NCI-H2029 (cell line): Measurements from ENCODE around the gene TRABD.
A peak's percentile ranks its signal among the peaks of the same experiment; 100 is the strongest.

Source experiments
- DNase-seq: peaks from one replicate; lab custom pipeline; 2025; lab: John Stamatoyannopoulos, UW

The TRABD gene

DNA sequence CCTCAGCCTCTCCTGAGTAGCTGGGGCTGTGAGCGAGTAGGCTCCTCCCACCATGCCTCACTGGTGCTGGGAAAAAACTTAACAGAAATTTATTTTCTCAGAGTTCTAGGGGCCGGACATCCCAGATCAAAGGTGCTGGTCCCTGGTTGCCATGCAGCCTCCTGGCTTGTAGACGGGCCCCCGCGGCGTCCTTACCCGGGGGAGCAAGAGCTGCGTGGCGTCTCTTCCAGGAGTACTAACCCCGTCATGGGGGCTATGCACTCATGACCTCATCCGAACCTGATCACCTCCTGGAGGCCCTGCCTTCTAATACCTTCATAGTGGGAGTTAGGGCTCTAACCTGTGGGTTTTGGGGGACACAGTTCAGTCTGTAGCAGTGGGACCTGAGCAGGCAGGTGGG lies 2.6 kb downstream of the TRABD start:
- DNase-seq: no peak

DNA sequence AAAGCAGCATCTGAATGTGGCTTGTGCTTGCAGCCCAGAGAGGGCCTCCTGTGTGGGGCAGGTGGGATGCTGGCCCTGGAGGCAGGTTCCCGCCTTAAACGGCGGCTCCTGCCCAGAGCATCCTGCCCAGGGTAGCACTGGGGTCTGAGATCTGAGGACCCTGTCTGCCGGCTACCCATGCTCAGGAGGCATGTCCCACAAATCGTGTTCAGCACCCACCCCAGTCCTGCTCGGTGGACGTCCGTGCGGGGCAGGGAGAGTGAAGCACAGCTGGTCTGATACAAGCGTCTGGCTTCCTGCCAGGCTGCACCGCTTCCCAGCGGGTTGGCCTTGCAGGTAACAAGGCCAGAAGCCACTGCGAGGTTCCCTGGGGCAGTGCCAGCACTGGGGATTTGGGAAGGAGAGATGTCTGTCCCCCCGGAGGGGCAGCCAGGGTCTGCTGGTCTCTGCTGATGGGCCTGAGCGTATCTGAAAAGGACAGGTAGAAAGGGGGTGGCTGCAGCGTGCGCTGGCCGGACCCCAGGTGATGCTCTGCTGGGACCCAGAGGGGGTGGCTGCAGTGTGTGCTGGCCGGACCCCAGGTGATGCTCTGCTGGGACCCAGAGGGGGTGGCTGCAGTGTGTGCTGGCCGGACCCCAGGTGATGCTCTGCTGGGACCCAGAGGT lies 3.6 kb downstream of the TRABD start:
- peak; percentile 16 for DNase-seq

DNA sequence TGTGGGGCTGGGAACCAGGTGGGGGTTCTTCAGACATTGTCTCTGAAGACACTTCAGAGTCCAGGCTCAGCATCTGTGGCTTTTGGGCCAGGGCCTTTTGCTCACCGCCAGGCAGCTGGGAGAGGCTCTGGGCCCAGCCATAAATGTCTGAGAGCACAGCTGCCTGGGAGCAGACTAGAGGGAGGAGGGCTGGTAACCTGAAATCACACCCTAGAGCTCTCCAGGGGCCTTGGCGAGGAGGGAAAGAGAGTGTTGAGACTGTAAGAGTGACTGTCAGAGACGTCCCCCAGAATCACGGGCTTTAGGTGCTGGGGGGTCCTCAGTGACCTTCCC lies 4.1 kb downstream of the TRABD start:
- DNase-seq: no peak

DNA sequence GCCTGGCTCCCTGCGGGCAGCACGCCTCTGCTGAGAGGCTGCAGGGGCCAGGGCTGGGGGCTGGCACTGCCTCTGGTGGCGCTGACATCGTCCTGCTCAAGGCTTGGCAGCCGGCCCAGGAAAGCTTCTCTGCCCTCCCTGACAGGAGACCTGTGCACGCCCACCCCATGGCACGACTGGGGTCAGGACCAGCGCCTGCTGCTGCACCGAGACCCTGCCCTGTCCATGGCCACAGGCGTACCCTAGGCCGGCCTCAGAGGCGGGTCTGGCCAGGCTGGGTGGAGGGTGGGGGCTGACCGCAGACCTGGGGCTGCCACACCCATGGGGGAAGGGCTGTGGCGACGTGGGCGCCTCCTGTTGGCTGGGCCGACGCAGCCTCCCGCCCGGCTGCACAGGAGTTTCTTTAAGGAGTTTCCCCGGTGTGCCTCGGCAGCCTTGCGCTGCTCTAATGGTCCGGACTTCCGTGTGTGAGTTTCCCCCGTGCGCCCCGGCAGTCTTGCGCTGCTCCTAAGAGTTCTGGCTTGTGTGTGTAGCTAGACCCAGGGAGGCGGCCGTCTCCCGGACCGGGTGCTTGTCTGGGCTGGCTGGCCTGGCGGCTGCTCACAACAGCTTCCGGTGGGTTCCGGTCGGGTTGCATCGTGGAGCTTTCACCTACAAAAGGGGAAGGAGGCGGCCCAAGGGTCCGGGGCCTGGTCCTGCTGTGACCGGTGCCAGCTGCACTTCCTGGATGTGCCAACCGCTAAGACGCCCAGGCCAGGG lies 4.6 kb downstream of the TRABD start:
- DNase-seq: peak; percentile 38

DNA sequence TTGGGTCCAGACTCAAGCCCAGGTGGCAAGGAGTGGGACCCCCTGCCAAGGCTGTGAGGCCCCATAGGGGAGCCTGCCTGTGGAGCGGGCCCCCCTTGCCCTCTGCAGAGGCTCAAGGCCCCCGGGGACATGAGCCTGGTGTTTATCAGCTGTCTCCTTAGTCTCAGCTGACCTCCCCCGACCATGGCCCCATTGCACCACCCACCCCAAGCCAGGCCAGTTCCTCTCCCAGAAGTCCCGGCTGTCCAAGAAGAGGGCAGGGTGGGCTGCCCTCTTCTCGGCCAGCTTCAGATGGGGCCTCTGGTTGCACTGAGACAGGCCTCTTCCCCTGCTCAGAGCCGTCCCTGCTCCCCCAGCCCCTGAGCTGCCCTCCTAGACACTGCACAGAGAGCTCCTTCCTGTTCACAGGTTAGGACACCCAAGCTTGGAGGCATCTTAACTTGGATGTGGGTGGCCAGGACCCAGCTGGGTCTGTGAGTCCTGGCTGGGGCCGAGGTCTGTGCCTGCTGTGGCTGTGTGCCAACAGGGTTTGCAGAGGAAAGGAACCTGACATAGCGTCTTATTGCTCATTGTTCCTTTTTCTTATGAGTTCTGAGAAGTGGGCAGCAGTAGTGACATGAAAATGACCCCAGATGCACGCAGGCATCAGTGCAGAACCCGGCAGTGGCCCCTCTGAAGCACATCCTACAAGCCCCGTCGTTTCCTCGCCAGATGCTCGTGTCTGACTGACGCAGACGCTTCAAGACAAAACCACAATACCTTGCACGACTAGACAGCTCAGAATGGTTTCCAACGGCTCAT lies 5.4 kb downstream of the TRABD start:
- DNase-seq: no peak

DNA sequence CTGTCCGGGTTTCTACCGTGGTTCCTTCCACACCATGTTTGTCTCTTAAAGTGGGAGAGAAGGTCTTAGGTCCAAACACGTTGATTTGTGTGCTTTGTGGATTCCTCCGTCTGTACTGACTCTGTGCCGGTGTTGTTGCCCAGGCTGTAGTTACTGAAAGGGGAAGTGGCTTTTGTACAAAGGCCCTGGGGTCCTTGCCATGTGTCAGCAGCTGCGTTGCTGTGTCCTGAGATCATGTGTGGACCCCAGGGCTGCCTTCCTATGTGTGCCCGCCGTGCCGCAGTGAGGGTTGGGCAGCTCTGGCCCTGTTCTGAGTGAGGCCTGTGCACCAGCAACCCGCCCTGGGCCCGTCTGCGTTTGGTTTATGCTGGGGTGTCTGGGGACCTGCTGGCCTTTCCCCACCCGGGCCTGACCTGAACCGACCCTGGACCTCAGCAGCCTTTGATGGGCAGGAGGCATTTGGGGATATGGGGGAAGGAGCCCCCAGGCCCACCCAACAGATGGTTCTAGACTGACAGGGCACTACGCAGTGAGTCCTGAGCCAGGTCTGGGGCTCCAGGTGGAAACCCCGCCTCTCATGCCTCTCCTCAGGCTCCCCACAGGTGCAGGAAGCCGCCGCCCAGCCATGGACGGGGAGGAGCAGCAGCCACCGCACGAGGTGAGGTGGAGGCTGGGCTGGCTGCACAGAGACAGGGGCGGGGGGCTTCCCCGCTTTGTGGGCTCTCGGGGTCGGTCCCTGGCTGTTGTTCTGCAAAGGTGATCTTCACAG lies 6.9 kb downstream of the TRABD start:
- DNase-seq: no peak

DNA sequence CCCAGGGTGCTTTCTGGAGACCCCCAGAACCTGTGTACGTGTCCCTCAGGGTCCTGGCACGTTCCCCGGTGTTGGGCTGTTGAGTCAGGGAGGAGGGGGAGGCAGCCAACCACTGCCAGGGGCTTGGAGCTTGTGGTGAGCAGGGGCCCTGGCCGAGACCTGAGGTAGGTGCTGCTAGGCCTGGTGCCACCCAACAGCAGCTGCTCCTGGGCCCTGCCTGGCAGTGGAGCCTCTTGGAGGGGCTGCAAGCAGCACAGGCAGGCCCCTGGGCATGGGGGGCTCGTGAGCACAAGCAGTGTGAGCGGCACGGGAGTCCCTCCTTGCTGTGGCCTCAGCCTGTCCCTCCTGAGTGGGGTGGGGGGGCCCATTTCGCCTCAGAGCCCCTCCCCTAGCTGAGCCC lies 7.9 kb downstream of the TRABD start:
- DNase-seq: no peak

DNA sequence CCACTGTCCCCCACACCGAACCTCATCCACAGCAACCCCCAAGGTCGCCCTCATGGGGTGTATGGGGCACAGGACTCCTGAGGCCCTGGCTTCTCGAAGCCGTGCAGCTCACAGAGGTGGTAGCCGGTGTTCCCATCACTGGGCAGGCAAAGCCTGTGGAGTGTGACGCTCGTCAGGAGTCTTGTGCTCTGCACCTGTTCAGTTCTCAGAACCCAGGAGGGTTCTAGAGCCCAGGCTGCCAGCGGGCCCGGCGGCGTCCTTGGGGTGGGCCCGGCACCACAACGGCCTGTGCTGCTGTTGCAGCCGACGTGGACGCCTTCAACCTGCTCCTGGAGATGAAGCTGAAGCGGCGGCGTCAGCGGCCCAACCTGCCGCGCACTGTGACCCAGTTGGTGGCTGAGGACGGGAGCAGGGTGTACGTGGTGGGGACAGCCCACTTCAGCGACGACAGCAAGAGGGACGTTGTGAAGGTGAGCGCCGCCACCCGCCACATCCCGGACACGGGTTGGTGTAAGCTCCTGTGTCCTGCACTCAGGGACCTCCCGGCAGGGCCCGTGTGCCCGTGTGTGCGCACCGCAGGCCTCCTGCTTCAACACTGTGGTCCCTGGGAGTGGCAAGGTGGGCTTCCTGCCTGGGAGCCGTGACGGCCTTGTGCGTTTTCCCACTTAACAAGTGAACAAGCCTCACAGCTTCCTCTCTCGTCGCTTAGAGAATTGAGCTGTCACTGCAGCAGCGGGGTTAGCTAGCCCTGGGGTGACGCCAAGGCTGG lies 8.5 kb downstream of the TRABD start:
- no peak for DNase-seq

DNA sequence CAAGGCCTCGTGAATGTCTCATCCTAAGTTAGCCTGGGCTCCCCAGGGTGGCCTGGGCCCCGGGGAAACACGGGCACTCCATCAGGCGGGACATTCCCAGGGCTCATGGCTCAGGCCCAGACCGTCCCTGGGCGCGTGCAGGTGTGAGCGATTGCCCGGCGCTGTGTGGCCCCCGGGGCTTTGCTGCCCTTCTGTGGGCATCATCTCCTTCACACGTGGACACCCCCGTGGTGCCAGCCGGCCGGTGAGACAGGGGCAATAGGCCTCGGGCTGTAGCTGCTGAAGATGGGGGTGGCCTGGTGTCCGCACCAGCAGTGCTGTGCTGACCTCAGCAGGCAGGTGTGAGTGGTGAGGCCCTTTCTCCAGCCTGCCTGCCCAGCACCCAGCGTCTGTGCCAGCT lies 10.5 kb downstream of the TRABD start:
- no peak for DNase-seq

DNA sequence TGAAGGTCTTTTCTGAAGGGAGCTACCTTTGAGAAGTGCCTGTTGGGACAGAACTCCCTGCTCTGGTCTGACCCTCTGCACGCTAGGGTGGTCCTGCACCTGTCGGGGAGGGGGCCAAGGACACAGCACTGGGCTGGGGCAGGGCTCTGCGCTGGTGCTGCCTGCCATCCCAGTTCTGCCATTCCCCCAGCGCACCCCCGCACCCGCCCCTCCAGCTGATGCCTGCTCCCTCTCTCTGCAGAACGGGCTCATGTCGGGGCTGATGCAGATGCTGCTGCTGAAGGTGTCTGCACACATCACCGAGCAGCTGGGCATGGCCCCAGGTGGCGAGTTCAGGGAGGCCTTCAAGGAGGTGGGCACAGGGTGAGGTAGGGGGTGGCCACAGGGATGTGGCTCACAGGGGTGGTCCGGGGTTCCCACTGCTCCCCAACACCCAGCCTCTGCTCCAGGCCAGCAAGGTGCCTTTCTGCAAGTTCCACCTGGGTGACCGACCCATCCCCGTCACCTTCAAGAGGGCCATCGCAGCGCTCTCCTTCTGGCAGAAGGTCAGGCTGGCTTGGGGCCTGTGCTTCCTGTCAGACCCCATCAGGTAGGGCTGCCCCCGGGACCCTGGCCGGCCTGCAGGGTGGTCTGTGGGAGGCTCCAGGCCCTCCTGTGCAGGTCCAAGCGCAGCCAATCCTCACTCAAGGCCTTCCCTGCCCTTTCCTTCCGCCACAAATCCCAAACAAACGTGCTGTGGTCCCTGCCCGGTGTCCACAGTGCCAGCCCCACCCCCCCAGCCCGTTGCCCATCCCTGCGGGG lies 11.5 kb downstream of the TRABD start:
- no peak for DNase-seq

DNA sequence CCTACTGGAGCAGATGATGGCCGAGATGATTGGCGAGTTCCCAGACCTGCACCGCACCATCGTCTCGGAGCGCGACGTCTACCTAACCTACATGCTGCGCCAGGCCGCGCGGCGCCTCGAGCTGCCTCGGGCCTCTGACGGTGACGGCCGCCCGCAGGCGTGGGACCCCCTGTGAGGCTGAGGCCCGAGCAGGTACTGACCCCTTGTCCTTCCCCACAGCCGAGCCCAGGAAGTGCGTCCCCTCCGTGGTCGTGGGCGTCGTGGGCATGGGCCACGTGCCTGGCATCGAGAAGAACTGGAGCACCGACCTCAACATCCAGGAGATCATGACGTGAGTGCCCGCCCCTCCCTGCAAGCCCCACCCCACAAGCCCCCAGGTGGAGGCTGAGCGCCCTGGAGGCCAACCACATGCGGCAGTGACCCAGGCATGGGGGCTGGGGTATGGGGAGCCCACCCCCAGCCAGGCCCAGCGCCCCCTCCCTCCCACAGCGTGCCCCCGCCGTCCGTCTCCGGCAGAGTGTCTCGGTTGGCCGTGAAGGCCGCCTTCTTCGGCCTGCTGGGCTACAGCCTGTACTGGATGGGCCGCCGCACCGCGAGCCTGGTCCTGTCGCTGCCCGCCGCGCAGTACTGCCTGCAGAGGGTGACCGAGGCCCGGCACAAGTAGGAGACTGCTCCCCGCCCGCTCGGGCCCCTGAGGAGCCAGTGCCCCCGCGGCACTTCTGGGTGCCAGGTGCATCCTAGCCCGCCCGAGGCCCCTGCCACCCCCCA lies 12.3 kb downstream of the TRABD start:
- DNase-seq: no peak

DNA sequence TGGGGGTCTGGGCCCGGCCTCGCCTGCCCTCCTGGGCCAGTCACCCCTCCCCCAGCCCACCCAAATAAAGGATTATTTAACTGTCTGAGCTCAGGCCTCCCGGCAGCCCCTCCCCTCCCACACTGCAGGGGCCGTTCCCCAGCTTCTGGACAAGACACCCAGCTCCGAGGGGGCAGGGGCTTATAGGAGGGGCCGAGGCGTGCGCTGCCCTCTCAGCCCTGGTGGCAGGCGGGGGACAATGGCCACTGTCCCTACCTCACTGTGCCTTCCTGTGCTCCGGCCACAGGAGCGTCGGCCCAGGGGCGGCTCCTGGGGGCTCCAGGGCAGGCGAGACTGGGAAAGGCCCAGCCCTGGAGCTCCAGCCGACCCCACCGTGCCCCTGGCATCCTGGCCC lies 12.9 kb downstream of the TRABD start:
- no peak for DNase-seq

DNA sequence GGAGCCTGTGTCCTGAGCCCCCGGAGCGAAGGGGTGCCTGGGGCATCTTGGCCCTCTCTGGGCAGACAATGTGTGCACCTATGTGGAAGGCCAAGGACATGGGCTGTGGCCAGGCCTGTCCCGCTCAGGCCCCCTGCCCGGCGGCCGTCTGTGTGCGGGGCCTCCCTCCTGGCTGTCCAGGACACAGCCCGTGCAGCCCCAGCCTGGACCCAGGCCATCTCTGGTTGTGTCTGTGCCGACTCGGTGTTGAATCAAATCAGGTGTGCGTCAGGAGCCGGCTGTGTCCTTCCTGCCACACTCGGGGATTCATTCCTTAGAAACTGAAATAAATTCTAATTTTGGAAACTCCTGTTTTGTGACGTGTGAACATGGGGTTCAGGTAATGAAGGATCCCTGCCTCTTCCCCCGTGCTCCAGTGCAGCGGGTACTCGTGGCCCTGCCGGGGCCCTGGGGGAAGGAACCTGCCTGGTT lies 13.6 kb downstream of the TRABD start:
- DNase-seq: no peak

DNA sequence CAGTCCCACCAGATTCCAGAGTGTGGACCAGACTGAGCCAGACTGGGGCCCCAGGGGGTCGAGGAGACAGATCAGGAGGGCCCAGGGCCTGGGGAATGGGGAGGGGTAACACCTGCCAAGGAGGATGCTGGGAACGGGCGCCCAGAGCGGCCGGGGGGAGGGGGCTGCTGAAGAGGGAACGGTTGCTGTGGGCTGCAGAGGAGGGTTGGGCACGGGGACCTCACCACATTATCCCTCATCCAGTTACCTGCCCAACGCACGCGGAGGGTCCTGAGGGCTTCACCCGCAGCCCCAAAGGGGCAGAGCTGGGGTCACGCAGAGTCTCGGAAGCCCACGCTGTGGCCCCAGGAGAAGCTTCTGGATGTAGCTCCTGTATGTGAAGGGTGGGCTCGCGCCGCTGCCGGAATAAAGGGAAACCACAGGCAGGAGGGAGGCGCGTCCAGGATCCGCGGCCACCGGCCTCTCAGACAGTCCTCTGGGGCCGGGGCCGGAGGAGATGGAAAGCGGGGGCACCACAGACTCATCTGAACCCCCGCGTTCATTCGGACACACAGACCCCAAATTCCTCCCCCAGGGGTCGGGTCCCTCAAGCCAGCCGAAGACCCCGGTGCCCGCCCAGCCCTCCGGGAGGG lies 14.2 kb downstream of the TRABD start:
- no peak for DNase-seq

DNA sequence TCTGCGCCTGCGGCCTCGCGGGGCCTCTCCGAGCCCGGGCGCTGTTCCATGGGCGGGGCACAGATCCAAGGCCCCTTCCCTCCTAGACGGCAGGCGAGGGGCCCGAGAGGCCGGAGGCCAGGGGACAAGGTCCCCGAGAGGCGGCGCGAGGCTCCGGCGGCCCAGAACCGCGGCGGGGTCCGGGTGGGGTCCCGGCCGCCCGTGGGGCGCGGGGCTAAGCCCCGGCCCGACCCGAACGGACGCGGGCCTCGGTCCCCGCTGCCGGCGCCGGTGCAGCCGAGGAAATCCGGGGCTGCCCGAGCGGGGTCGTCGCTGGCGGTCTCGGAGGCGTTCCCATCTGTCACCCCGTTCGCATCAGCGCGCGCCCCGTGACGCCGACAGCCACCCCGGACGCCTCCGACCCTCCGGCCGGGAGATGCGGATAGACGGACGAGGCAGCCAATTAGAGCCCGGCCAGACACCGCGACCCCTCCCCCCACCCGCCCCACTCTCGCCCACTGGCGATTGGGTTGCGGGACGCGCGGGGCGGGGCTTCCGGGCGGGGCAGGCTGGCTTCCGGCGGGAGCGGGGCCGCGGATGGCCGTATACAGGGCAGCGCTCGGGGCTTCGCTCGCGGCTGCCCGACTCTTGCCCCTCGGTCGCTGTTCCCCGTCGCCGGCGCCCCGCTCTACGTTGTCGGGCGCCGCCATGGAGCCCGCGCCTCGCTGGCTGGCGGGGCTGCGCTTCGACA lies 14.9 kb downstream of the TRABD start, which contains the start of gene SELENOO:
TSS of gene SELENOO (plus strand) at position 551 of the 730 bp plus-strand sequence. CDS start at position 577, 26 bp downstream.
- DNase-seq: peak; percentile 65

DNA sequence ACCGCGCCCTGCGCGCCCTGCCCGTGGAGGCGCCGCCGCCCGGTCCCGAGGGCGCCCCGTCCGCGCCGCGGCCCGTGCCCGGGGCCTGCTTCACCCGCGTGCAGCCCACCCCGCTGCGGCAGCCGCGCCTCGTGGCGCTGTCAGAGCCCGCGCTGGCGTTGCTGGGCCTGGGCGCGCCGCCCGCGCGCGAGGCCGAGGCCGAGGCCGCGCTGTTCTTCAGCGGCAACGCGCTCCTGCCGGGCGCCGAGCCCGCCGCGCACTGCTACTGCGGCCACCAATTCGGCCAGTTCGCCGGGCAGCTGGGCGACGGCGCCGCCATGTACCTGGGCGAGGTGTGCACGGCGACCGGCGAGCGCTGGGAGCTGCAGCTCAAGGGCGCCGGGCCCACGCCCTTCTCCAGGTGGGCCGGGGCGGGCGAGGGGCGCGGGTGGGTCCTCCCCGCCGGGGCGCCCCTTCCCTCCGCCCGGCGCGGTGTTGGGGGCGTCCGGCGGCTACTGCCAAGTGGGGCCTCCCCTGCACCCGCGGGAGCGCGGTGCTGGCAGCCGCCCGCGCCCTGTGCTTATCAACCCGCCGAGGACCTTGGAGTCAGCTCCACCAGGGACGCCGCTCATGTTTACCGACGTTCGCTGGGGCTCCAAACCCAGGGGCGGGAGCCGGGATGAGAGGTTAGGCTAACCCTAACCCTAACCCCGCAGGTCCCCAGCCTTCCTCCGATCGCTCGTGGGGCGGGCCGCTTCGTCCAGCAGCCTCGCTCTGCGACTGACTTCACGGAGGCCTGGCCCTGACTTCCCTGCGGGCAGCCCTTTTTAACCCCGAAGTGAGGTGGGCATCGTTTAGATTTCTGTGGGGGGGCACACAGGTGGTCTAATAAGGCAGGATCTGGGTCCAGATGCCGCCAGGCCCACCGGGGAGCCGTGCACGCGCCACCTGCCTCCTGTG lies 15.7 kb downstream of the TRABD start:
- DNase-seq: no peak

DNA sequence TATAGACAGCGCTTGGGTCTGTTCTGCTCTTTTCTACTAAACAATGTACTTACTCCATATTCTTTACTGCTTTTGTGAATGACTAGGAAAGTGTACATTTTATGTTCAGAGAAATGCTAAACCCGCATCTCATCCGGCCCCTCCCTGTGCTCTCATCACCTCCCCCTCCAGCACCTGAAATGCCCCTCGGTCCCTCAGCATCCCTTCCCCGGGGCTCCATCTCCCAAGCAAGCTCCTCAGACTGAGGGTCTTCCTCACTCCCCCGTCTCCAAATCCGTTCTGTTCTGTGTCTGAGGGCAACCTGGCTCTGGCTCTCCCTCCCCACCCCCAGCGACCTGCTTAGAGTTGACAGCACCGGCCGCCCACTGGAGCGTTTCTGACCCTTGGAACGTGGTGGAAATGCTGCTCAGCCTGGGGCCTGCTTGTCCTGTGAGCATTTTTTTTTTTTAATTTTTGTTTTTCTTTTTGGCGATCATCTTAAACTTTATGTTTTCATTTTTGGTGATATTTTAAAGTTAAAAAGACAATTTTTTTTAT lies 16.5 kb downstream of the TRABD start:
- no peak for DNase-seq
